HCT116 (cell line): ENCODE results near the gene SRCAP. TPM values are rescaled to one million over a fixed set of nuclear protein-coding genes. Genes with fewer than 3 reads are reported as not detected.

Experiments
- ATAC-seq: fragments of 200-7000 bp; cut with Tn5 transposase; 2 replicates; pipeline ENCODE4 v1.9.1; 2020; ENCODE audit warnings: mild to moderate bottlenecking, moderate library complexity
- BruUV-seq: library from RNA; stranded (reverse); fragments of 400-500 nt; replicated peaks from 2 replicates; lab custom pipeline; 2021; lab: Mats Ljungman, UMichigan
- CTCF ChIA-PET: fragments of 300-600 bp; sonication (Branson Sonifier 250); formaldehyde crosslinking; loops from one replicate; lab custom pipeline; 2021; ENCODE audit warnings: antibody characterized with exemption; lab: Charles Lee
- POLR2A ChIA-PET: fragments of 300-600, 350-600 bp; sonication (Branson Sonifier 250); formaldehyde crosslinking; loops from one replicate; lab custom pipeline; 2021; ENCODE audit warnings: antibody characterized with exemption; lab: Charles Lee
- RAD21 ChIA-PET, 2 experiments: fragments of 300-600 bp; sonication (Branson Sonifier 250); formaldehyde crosslinking; loops; one replicate each; lab custom pipeline; 2023; ENCODE audit warnings: low total read pairs in 2 of 2; ENCODE audit not compliant: uncharacterized antibody in 2 of 2, unreplicated experiment in 2 of 2, low non-redundant PET in 1 of 2; lab: Charles Lee
- DNase-seq: peaks from one replicate; pipeline ENCODE4 v3.0.0-alpha.2; 2010; ENCODE audit warnings: low read depth, low spot score
- H2AFZ ChIP-seq: fragments of 200-600 bp; shearing (Covaris generic), sonication (generic); 2 replicates; pipeline ENCODE4 v1.6.1; 2017; ENCODE audit warnings: low read depth, mixed run types, mixed read lengths, antibody characterized with exemption, low read length; ENCODE audit not compliant: poor library complexity, severe bottlenecking
- H3K27ac ChIP-seq: 2 replicates; pipeline ENCODE4 v1.5.1; 2012; ENCODE audit warnings: low read depth, low read length
- H3K27me3 ChIP-seq: fragments of 200-600 bp; sonication (generic); 2 replicates; pipeline ENCODE4 v1.6.1; 2016; ENCODE audit warnings: mixed run types, low read length, mixed read lengths; ENCODE audit not compliant: insufficient read depth
- H3K36me3 ChIP-seq, 2 experiments: fragments of 200-500 bp in 1 of 2; fragments of 200-600 bp in 1 of 2; sonication (Bioruptor generic) in 1 of 2; sonication (generic) in 1 of 2; 2 replicates each; pipeline versions ENCODE4 v1.5.1 to v1.6.1; 2014 to 2016; ENCODE audit warnings: low read length in 2 of 2, inconsistent platforms in 1 of 2, mixed read lengths in 1 of 2, mixed run types in 1 of 2; ENCODE audit not compliant: insufficient read depth in 2 of 2, control insufficient read depth in 1 of 2
- H3K4me1 ChIP-seq, 2 experiments: fragments of 200-600 bp in 1 of 2; sonication (generic) in 1 of 2; 2 replicates each; pipeline versions ENCODE4 v1.5.1 to v1.6.1; 2012 to 2017; ENCODE audit warnings: low read length in 2 of 2, inconsistent platforms in 1 of 2, mild to moderate bottlenecking in 1 of 2, mixed read lengths in 1 of 2, mixed run types in 1 of 2, moderate library complexity in 1 of 2; ENCODE audit not compliant: insufficient read depth in 2 of 2, control insufficient read depth in 1 of 2
- H3K4me2 ChIP-seq: fragments of 200-600 bp; sonication (generic); 2 replicates; pipeline ENCODE4 v1.6.1; 2017; ENCODE audit warnings: mixed run types, low read length, mixed read lengths
- H3K4me3 ChIP-seq, 2 experiments: fragments of 200-600 bp in 1 of 2; sonication (generic) in 1 of 2; replicated peaks in 1 of 2; 2 replicates each; pipeline ENCODE4 v1.5.1; 2011 to 2016; ENCODE audit warnings: low read length in 2 of 2, control low read depth in 1 of 2, low read depth in 1 of 2, mild to moderate bottlenecking in 1 of 2, mixed read lengths in 1 of 2, mixed run types in 1 of 2
- H3K79me2 ChIP-seq: fragments of 200-600 bp; sonication (generic); 2 replicates; pipeline ENCODE4 v1.6.1; 2017; ENCODE audit warnings: mild to moderate bottlenecking, mixed run types, low read length, moderate library complexity, mixed read lengths; ENCODE audit not compliant: insufficient read depth
- H3K9ac ChIP-seq: fragments of 200-600 bp; sonication (generic); 2 replicates; pipeline ENCODE4 v1.6.1; 2016; ENCODE audit warnings: low read length, mixed read lengths
- H3K9me2 ChIP-seq: fragments of 200-600 bp; sonication (generic), shearing (Covaris generic); 2 replicates; pipeline ENCODE4 v1.6.1; 2017; ENCODE audit warnings: mixed run types, mild to moderate bottlenecking, moderate library complexity; ENCODE audit not compliant: insufficient read depth
- H3K9me3 ChIP-seq, 2 experiments: fragments of 200-500 bp in 1 of 2; fragments of 200-600 bp in 1 of 2; sonication (Bioruptor generic) in 1 of 2; sonication (generic) in 1 of 2; 2 replicates each; pipeline ENCODE4 v1.6.1; 2014 to 2017; ENCODE audit warnings: low read length in 2 of 2, mixed read lengths in 2 of 2, inconsistent platforms in 1 of 2, low read depth in 1 of 2, mild to moderate bottlenecking in 1 of 2, mixed run types in 1 of 2, moderate library complexity in 1 of 2; ENCODE audit not compliant: control insufficient read depth in 1 of 2, insufficient read depth in 1 of 2
- H4K20me1 ChIP-seq: fragments of 200-600 bp; sonication (generic), shearing (Covaris generic); 2 replicates; pipeline ENCODE4 v1.6.1; 2017; ENCODE audit warnings: mixed run types, mild to moderate bottlenecking, moderate library complexity; ENCODE audit not compliant: insufficient read depth
- CBX3 ChIP-seq: IDR thresholded peaks from 2 replicates; pipeline ENCODE4 v1.6.1; 2012; ENCODE audit warnings: low read depth
- CEBPB ChIP-seq: IDR thresholded peaks from 2 replicates; pipeline ENCODE4 v1.6.1; 2012; ENCODE audit warnings: low read depth
- ELF1 ChIP-seq: IDR thresholded peaks from 2 replicates; pipeline ENCODE4 v1.6.1; 2012; ENCODE audit warnings: low read depth, borderline replicate concordance
- EZH2 ChIP-seq: fragments of 200-600 bp; sonication (generic); IDR thresholded peaks from 2 replicates; pipeline ENCODE4 v1.6.1; 2017; ENCODE audit warnings: antibody characterized with exemption, mixed run types
- EZH2phosphoT487 ChIP-seq: fragments of 200-600 bp; IDR thresholded peaks from 2 replicates; pipeline ENCODE4 v1.6.1; 2018; ENCODE audit warnings: antibody characterized with exemption, borderline replicate concordance
- FOSL1 ChIP-seq: IDR thresholded peaks from 2 replicates; pipeline ENCODE4 v1.6.1; 2012; ENCODE audit warnings: low read depth
- JUND ChIP-seq: IDR thresholded peaks from 2 replicates; pipeline ENCODE4 v1.6.1; 2012
- MAX ChIP-seq: IDR thresholded peaks from 2 replicates; pipeline ENCODE4 v1.6.1; 2012
- POLR2AphosphoS5 ChIP-seq: IDR thresholded peaks from 2 replicates; pipeline ENCODE4 v1.6.1; 2011; ENCODE audit warnings: mild to moderate bottlenecking, low read depth, low read length, moderate library complexity
- REST ChIP-seq: IDR thresholded peaks from 2 replicates; pipeline ENCODE4 v1.6.1; 2012; ENCODE audit warnings: low read depth
- SIN3A ChIP-seq: IDR thresholded peaks from 2 replicates; pipeline ENCODE4 v1.6.1; 2012; ENCODE audit warnings: low read depth
- SRF ChIP-seq: IDR thresholded peaks from 2 replicates; pipeline ENCODE4 v1.6.1; 2012; ENCODE audit warnings: low read depth
- TCF7L2 ChIP-seq: IDR thresholded peaks from 2 replicates; pipeline ENCODE4 v1.7.0; 2011; ENCODE audit warnings: borderline replicate concordance, inconsistent platforms; ENCODE audit not compliant: insufficient read depth, insufficient read length; ENCODE audit errors: extremely low read depth
- YY1 ChIP-seq: IDR thresholded peaks from 2 replicates; pipeline ENCODE4 v1.6.1; 2011; ENCODE audit warnings: low read length, low read depth, moderate library complexity, mild to moderate bottlenecking; ENCODE audit not compliant: insufficient replicate concordance; ENCODE audit errors: extremely low read depth
- intact Hi-C: fragments of 100-400 bp; cut with micrococcal nuclease; formaldehyde crosslinking; loops from 2 replicates; pipeline ENCODE4 v1.10.0; 2022
- total RNA-seq: library from RNA; stranded (reverse); gene quantifications from one replicate; pipeline ENCODE4 v1.2.1, GENCODE V29; 2021; ENCODE audit not compliant: unreplicated experiment
- TF ChIP-seq, protein P1 (sequence below): IDR thresholded peaks from 2 replicates; pipeline ENCODE4 v1.6.1; 2012

SRCAP gene
- total RNA-seq, 1 experiment from 2014 or later = 59.6 TPM

- DNase-seq = no peak
- H2AFZ ChIP-seq = no peak overlapping the region
- ChIA-PET POLR2A (no interaction called here), CTCF (no interaction called here), RAD21 (no interaction called here)
- no peak for ATAC-seq
- no peaks in the 10 kb centered on the region for H3K27me3 ChIP-seq
- intact Hi-C loops = no loop called here
- H3K4me3 ChIP-seq = no peak overlapping the region
- H3K9me3 ChIP-seq = no peaks in the 10 kb centered on the region
- H3K4me2 ChIP-seq = no peak overlapping the region
- no peaks in the 10 kb centered on the region for H3K9me2 ChIP-seq
- H3K9ac ChIP-seq = no peak overlapping the region
- H3K36me3 ChIP-seq = peaks cover 52 to 53% of the 10 kb centered on the region in 2 experiments; a peak in 3 of 4 replicates
- no peak overlapping the region for H3K27ac ChIP-seq
- no peaks in the 10 kb centered on the region for H3K4me1 ChIP-seq
- peaks cover 30% of the 10 kb centered on the region for H3K79me2 ChIP-seq
- H4K20me1 ChIP-seq = no peaks in the 10 kb centered on the region
- BruUV-seq = no TSS peak
- TF ChIP-seq ELF1 (no peak), TCF7L2 (no peak), EZH2 (no peak)
Measured at GRCh38 chr16:30731411-30731810, 32.4 kb downstream of the SRCAP start.

GRCh38 chr16:30736995-30737793 lies 38.2 kb downstream of the SRCAP start:
- peaks cover 26% of the 10 kb centered on the region for H3K79me2 ChIP-seq
- peaks cover 41 to 46% of the 10 kb centered on the region in 2 experiments; a peak in 3 of 4 replicates for H3K36me3 ChIP-seq
- RAD21 ChIA-PET = no interaction called here
- ATAC-seq (no peak), DNase-seq (no peak)
- H3K9me3 ChIP-seq = no peaks in the 10 kb centered on the region
- no peak overlapping the region for H3K9ac ChIP-seq
- H3K4me2 ChIP-seq = no peak overlapping the region
- no peaks in the 10 kb centered on the region for H3K27me3 ChIP-seq
- H2AFZ ChIP-seq = no peak overlapping the region
- no peaks in the 10 kb centered on the region for H3K9me2 ChIP-seq
- POLR2A ChIA-PET = no interaction called here
- H4K20me1 ChIP-seq = no peaks in the 10 kb centered on the region
- CTCF ChIA-PET = no interaction called here
- peaks cover 29 to 34% of the 10 kb centered on the region in 2 experiments for H3K4me1 ChIP-seq
- no peak overlapping the region for H3K4me3 ChIP-seq
- H3K27ac ChIP-seq = no peak overlapping the region; the same call in 1 of the 2 replicates
- no TSS peak for BruUV-seq
- intact Hi-C loops = no loop called here
- TF ChIP-seq ELF1 = no peak
- TF ChIP-seq CEBPB = no peak
- no peak for TF ChIP-seq SIN3A
- TF ChIP-seq FOSL1 = no peak
- TF ChIP-seq SRF = no peak
- no peak for TF ChIP-seq YY1
- no peak for TF ChIP-seq CBX3
- no peak for TF ChIP-seq EZH2
- TF ChIP-seq POLR2AphosphoS5 = no peak
- TF ChIP-seq MAX = no peak
- TF ChIP-seq JUND = no peak
- no peak for TF ChIP-seq EZH2phosphoT487
- no peak for TF ChIP-seq REST
- TF ChIP-seq, protein P1, sequence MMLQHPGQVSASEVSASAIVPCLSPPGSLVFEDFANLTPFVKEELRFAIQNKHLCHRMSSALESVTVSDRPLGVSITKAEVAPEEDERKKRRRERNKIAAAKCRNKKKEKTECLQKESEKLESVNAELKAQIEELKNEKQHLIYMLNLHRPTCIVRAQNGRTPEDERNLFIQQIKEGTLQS = no peak
